NT2/D1 (cell line): ENCODE data around the gene DYRK3.

Source experiments
- SUZ12 ChIP-seq: IDR thresholded peaks from 2 replicates; pipeline ENCODE4 v1.6.1; 2011; ENCODE audit not compliant: insufficient read length, insufficient read depth; ENCODE audit errors: extremely low read depth
- YY1 ChIP-seq: IDR thresholded peaks from 2 replicates; pipeline ENCODE4 v1.6.1; 2011; ENCODE audit not compliant: insufficient read length, insufficient read depth
- ZNF274 ChIP-seq: IDR thresholded peaks from 2 replicates; pipeline ENCODE4 v1.6.1; 2011; ENCODE audit warnings: mild to moderate bottlenecking, low read depth, low read length

DNA sequence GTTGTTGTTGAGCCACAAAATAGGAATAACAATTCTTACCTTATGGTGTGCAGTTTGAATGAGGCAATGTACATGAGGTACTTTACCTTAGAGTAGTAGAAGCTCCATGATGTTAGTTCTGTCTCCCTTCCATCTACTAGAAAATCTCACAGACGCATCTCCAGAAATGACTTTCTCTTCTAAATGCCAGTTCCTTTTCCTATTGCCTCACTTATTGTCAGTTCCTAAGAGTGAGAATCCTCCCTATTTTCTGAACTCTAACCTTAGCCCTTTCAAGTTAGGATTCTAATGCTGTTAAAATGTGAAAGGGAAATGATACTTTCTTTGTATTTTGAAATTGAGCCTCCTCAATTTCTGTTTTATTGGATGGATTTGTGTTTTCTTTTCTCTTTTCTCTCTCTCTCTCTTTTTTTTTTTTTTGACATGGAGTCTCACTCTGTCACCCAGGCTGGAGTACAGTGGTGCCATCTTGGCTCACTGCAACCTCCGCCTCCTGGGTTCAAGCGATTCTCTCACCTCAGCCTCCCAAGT, 30.8 kb downstream of the DYRK3 start:
- TF ChIP-seq SUZ12 (no peak), YY1 (no peak), ZNF274 (no peak)
